ENCODE data around the gene TMEM131.

GRCh38 chr2:97714084-97714949 is 281.4 kb downstream of the TMEM131 start:
- TF ChIP-seq CTCF (IDR thresholded peaks at IDR 0.05; ENCODE audit: low read depth, low read length) = no peak
- no peak for TF ChIP-seq POLR2A (IDR thresholded peaks at IDR 0.05; ENCODE audit: extremely low read depth, insufficient read length)
- TF ChIP-seq MAX (IDR thresholded peaks at IDR 0.05; ENCODE audit: low read depth, low read length) = no peak
- no peak for TF ChIP-seq MYC (IDR thresholded peaks at IDR 0.05; ENCODE audit: low read depth, low read length)

All from NB4 (cell line).